RPMI7951 (cell line): Measurements from ENCODE around the gene TAAR6. TPM values are rescaled to one million over a fixed set of nuclear protein-coding genes. Genes with fewer than 3 reads are reported as not detected.
A peak's percentile ranks its signal among the peaks of the same experiment; 100 is the strongest.
"Not testable (repeated sequence)": the region's sequence is repeated elsewhere in the genome, so short reads cannot be mapped to it uniquely, and the experiment has no call there.

ENCODE experiments used
- DNase-seq: peaks from one replicate; pipeline ENCODE4 v3.0.0-alpha.2; 2012; ENCODE audit warnings: low read depth
- total RNA-seq: library from RNA; depleted of rRNA; stranded (reverse); fragments of >200 nt; shearing (Covaris generic); gene quantifications from 2 replicates; pipeline ENCODE4 v1.2.3, GENCODE V29; 2014; rRNA removed

TAAR6 gene
- total RNA-seq, result not detected in 2 replicates

- DNase-seq, result no peak
Observed at GRCh38 chr6:132570221-132570777, at the start of gene TAAR6. TSS of gene TAAR6 (plus strand) at chr6:132570322. CDS start at chr6:132570322, 0 bp downstream.

GRCh38 chr6:132520953-132521352 is 49.2 kb upstream of the TAAR6 start:
- peak; percentile 50 for DNase-seq

- DNase-seq, result no peak
Observed at GRCh38 chr6:132524646-132525045, 45.5 kb upstream of the TAAR6 start.

GRCh38 chr6:132525866-132526265 is 44.3 kb upstream of the TAAR6 start:
- peak; percentile 17 for DNase-seq

- peak; percentile 73 for DNase-seq
Observed at GRCh38 chr6:132526461-132526860, 43.7 kb upstream of the TAAR6 start.

GRCh38 chr6:132527791-132528190 is 42.3 kb upstream of the TAAR6 start:
- DNase-seq, result peak; percentile 77

GRCh38 chr6:132530293-132530974 is 39.7 kb upstream of the TAAR6 start:
- DNase-seq, result peak; percentile 57

GRCh38 chr6:132534546-132534945 is 35.6 kb upstream of the TAAR6 start:
- DNase-seq, result not testable (repeated sequence)

GRCh38 chr6:132537145-132537544 is 33.0 kb upstream of the TAAR6 start:
- DNase-seq, result no peak

- DNase-seq, result no peak
Observed at GRCh38 chr6:132537977-132538376, 32.1 kb upstream of the TAAR6 start, which contains the start of gene TAAR9. TSS of gene TAAR9 (plus strand) at chr6:132538277. CDS start at chr6:132538290, 13 bp downstream.

GRCh38 chr6:132544826-132545225 is 25.3 kb upstream of the TAAR6 start:
- DNase-seq, result no peak

- DNase-seq, result no peak
Observed at GRCh38 chr6:132548746-132549463, 21.2 kb upstream of the TAAR6 start.

GRCh38 chr6:132551214-132551613 is 18.9 kb upstream of the TAAR6 start:
- DNase-seq, result no peak

GRCh38 chr6:132552372-132552771 is 17.8 kb upstream of the TAAR6 start, which contains the start of gene TAAR8:
TSS of gene TAAR8 (plus strand) at chr6:132552672. CDS start at chr6:132552693, 21 bp downstream.
- no peak for DNase-seq

GRCh38 chr6:132560087-132560486 is 10.0 kb upstream of the TAAR6 start:
- not testable (repeated sequence) for DNase-seq

GRCh38 chr6:132566404-132566803 is 3.7 kb upstream of the TAAR6 start:
- no peak for DNase-seq

- DNase-seq, result no peak
Observed at GRCh38 chr6:132567566-132567965, 2.6 kb upstream of the TAAR6 start.

- no peak for DNase-seq
Observed at GRCh38 chr6:132568611-132569010, 1.5 kb upstream of the TAAR6 start.

GRCh38 chr6:132569170-132569569 is 952 bp upstream of the TAAR6 start:
- DNase-seq, result no peak

- no peak for DNase-seq
Observed at GRCh38 chr6:132571774-132572173, 1.7 kb downstream of the TAAR6 start.

GRCh38 chr6:132584698-132585097 is 14.6 kb downstream of the TAAR6 start:
- DNase-seq, result no peak

- no peak for DNase-seq
Observed at GRCh38 chr6:132587424-132587823, 17.3 kb downstream of the TAAR6 start.

GRCh38 chr6:132589454-132589853 is 19.3 kb downstream of the TAAR6 start, which contains the start of gene TAAR5:
TSS of gene TAAR5 (minus strand) at chr6:132589741. CDS start at chr6:132589686, 55 bp downstream.
- no peak for DNase-seq
